Measurements from ENCODE around the gene MALRD1.

The MALRD1 gene

GRCh38 chr10:19783721-19784120 lies 735.1 kb downstream of the MALRD1 start:
- H3K9ac ChIP-seq, result no peak overlapping the region
- H3K27ac ChIP-seq, result no peak overlapping the region
- H3K4me2 ChIP-seq, result no peak overlapping the region
- H3K4me1 ChIP-seq (ENCODE audit: low read depth, poor library complexity, severe bottlenecking), result peaks cover 7% of the 10 kb centered on the region
- TF ChIP-seq CTCF (conservative IDR thresholded peaks at IDR 0.05; ENCODE audit: low read depth, low read length), result no peak
- no peaks in the 10 kb centered on the region for H3K36me3 ChIP-seq (ENCODE audit: insufficient read depth)
- no peaks in the 10 kb centered on the region for H3K27me3 ChIP-seq (ENCODE audit: insufficient read depth, low read depth)
- no peak overlapping the region for H3K4me3 ChIP-seq (IDR thresholded peaks at IDR 0.05; ENCODE audit: insufficient read depth, low read depth, low read length)
- no peak overlapping the region for H2AFZ ChIP-seq (ENCODE audit: low read depth)
- no peaks in the 10 kb centered on the region for H3K79me2 ChIP-seq (ENCODE audit: insufficient read depth, low read depth)
- no peaks in the 10 kb centered on the region for H4K20me1 ChIP-seq (ENCODE audit: insufficient read depth)

Measured in KMS-11 (cell line).